SK-N-DZ (cell line): Measurements from ENCODE around the gene CLEC18C. TPM values are rescaled to one million over a fixed set of nuclear protein-coding genes. Genes with fewer than 3 reads are reported as not detected.
"Not testable (repeated sequence)": the region's sequence is repeated elsewhere in the genome, so short reads cannot be mapped to it uniquely, and the experiment has no call there.

Experiments used
- DNase-seq: peaks from one replicate; pipeline ENCODE4 v3.0.0-alpha.2; 2015; ENCODE audit warnings: low spot score
- polyA plus RNA-seq, 2 experiments: library from polyadenylated mRNA; depleted of rRNA; stranded (reverse); fragments of >200 nt; gene quantifications; 2 replicates each; pipeline ENCODE4 v1.2.3, GENCODE V29; 2014

CLEC18C gene
- 6.4 and 9.7 TPM in 2 replicates for polyA plus RNA-seq (2014; cell fraction: cytosol; rRNA removed)
- polyA plus RNA-seq (2014; cell fraction: nucleus; rRNA removed), result 33.5 and 33.9 TPM in 2 replicates

GRCh38 chr16:70173212-70173837 is at the start of gene CLEC18C:
CLEC18C (plus strand) TSS chr16:70173787; CDS start chr16:70174279, 492 bp downstream.
- not testable (repeated sequence) for DNase-seq

- DNase-seq, result not testable (repeated sequence)
Measured at GRCh38 chr16:70123822-70124221, 49.8 kb upstream of the CLEC18C start.

GRCh38 chr16:70126226-70126625 is 47.4 kb upstream of the CLEC18C start:
- DNase-seq, result not testable (repeated sequence)

- not testable (repeated sequence) for DNase-seq
Measured at GRCh38 chr16:70127706-70128105, 45.9 kb upstream of the CLEC18C start.

- not testable (repeated sequence) for DNase-seq
Measured at GRCh38 chr16:70128844-70129243, 44.7 kb upstream of the CLEC18C start.

DNA sequence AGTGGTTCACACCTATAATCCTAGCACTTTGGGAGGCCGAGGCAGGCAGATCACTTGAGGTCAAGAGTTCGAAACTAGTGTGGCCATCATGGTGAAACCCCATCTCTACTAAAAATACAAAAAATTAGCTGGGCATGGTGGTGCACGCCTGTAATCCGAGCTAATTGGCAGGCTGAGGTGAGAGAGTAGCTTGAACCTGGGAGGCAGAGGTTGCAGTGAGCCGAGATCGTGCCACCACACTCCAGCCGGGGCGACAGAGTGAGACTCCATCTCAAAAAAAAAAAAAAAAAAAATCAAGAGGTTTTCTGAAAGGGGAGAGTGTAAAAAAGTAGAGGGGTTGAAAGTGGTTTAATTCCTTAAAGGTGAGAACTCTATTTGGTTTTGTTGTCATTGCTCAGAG is 37.8 kb upstream of the CLEC18C start:
- DNase-seq, result not testable (repeated sequence)

- DNase-seq, result not testable (repeated sequence)
Measured at GRCh38 chr16:70136595-70136994, 37.0 kb upstream of the CLEC18C start.

GRCh38 chr16:70142739-70143138 is 30.8 kb upstream of the CLEC18C start:
- DNase-seq, result not testable (repeated sequence)

- DNase-seq, result peak; percentile 94
Measured at GRCh38 chr16:70143231-70143895, 30.2 kb upstream of the CLEC18C start.

DNA sequence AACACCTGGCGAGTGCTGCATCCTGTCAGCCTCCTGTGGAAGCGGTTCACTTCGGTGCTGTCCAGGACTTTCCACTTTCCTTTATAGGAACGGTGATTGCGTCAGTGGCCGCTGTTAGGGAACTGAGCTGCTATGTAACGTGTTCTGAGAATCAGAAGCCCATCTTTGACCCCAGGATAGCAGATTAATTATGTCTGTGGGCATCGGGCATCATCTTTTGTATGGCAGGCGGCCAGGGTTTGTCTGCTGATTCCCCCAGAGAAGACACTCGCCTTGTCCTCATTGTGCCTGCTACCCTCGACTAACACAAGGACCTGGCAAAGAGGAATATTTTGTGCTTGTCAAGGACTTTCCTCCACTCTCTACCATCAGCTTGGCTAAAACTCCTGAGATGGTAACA is 25.7 kb upstream of the CLEC18C start:
- not testable (repeated sequence) for DNase-seq

DNA sequence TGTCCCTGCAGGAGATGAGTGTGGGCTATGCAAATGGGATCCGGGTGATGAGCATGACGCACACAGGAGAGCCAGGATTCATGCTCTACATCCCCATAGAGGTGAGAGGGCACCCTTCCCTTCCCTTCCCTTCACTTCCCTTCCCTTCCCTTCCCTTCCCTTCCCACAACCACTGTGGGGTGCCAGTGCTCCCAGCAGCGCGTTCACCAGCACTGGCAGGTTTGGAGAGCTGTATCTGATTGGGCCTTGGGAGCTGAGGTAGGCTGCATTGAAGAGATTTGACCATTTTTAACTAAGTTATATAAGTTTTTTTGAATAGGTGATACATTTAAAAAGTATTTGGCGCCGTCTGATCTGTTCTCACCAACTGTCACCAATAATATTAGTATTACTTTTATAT is 25.1 kb upstream of the CLEC18C start:
- not testable (repeated sequence) for DNase-seq

DNA sequence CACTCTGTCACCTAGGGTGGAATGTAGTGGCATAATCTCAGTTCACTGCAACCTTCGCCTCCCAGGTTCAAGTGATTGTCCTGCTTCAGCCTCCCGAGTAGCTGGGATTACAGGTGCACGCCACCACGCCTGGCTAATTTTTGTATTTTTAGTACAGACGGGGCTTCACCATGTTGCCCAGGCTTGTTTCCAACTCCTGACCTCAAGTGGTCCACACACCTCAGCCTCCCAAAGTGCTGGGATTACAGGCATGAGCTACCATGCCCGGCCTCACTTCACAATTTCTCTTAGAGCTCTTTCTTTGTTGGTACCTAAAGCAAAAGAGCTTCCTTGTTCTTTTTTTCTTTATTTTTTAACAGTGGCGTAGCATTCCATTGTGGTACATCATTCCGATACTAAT is 24.3 kb upstream of the CLEC18C start:
- not testable (repeated sequence) for DNase-seq

DNA sequence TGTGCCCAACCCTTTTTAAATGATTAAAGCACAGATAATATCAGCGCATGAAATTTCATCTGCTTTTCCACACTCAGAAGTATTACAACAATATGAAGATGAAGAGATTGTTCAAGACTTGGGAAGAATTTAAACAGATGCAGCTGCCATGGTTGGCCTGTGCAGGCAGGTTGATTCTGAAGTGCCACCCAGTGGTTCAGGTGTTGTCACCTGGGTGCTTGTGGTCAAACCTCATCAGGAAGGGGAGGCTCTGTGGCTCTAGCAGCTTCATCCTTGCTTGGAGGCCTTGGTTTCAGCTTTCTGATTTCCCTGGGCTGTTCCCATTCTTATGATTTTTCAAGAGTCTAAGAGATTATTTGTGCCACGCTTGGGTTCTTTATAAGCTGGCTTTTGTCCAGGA is 22.2 kb upstream of the CLEC18C start:
- no peak for DNase-seq

GRCh38 chr16:70151941-70152509 is 21.6 kb upstream of the CLEC18C start:
- DNase-seq, result no peak

DNA sequence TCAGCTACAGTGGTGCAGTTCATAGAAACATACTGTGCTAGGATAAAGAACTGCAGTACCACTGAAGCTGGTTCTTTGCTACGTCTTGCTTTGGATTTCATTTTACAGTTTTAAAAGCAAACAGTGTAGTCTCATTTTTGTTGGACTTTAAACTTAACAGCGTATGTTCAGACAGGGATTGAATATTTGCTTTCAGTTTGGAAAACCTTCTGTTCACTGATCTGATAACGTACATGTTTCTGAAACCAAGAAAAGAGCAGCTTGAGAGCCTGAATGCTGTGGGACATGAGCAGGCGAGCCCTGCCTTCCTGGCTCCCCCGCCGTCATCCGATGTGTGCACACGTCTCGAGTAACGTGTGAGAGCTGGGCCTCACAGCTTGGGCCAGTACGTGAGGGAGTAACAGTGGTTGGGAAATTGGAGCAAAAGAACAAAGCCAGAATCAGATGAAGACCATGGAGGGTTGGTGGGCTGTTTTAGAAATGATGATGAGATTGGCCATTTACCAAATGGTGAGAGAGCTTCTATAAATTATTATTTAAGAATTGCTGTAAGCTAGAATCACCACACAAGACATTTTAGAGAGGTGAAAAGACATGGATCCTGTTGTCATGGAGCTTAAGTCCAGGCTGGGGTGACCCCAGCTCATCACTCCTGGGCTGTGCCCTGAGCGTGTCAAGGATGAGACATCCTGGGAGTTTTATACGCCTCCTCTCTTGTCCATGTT is 20.8 kb upstream of the CLEC18C start:
- no peak for DNase-seq

DNA sequence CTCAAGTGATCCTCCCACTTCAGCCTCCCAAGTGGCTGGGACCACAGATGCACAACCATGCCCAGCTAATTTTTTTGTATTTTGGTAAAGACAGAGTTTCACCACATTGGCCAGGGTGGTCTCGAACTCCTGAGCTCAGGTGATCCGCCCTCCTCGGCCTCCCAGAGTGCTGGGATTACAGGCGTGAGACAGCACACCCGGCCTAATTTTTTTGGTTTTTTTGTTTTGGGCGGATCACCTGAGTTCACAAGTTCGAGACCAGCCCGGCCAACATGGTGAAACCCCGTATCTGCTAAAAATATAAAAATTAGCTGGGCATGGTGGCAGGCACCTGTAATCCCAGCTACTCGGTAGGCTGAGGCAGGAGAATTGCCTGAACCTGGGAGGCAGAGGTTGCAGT is 18.9 kb upstream of the CLEC18C start:
- DNase-seq, result not testable (repeated sequence)

DNA sequence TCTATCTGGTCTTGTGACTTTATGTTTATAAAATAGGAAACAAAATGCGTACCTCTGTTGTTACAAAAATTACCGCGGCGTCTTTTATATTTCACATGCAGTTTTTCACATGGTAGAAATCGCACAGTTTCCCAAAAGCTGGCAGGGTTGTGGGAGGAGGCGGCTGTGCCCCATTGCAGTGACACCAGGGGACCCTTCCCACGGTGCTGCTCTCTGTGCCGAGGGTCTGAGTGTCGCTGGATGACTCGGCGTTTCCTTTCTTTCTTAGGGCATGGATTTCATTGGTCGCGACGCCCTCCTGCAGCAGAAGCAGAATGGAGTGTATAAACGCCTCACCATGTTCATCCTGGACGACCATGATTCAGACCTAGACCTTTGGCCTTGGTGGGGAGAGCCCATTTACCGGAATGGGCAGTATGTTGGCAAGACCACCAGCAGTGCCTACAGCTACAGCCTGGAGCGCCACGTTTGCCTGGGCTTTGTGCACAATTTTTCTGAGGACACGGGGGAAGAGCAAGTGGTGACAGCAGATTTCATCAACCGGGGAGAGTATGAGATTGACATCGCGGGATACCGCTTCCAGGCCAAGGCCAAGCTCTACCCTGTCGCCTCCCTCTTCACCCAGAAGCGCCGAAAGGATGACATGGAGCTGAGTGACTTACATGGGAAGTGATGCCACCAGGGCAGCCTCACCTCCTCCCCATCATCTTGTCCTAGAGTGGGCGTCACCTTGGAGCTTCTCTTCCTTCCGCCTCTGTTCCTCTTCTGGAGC is 17.2 kb upstream of the CLEC18C start:
- DNase-seq, result no peak

DNA sequence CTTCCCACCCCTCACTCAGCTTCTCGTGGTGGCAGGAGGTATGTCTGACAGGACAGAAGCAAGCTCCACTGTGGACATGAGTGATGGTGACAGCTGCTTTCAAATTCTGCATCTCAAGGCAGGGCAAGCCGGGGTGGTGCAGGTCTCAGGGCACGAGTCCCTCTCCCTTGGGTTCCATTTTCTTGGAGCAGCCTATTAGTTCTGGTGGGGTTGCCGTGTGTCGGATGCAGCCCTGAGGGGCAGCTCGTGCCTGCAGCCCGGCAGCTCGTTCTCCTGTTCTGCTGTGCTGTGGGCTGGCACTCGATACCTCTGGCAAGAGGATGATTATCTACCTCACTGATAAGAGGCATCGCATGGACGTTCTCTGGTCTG is 16.5 kb upstream of the CLEC18C start:
- no peak for DNase-seq

- DNase-seq, result no peak
Measured at GRCh38 chr16:70157477-70158260, 15.9 kb upstream of the CLEC18C start.

GRCh38 chr16:70158261-70158939 is 15.2 kb upstream of the CLEC18C start:
- no peak for DNase-seq
